GM19468 (cell line): ENCODE results near the gene MGRN1.
"Not testable (repeated sequence)": the region's sequence is repeated elsewhere in the genome, so short reads cannot be mapped to it uniquely, and the experiment has no call there.

ENCODE experiments used
- ATAC-seq: cut with Tn5 transposase; IDR thresholded peaks from one replicate; pipeline ENCODE4 v1.9.1; 2021; ENCODE audit warnings: mild to moderate bottlenecking, moderate library complexity, moderate number of reproducible peaks; ENCODE audit not compliant: unreplicated experiment; ENCODE audit errors: extremely low read depth

The MGRN1 gene

DNA sequence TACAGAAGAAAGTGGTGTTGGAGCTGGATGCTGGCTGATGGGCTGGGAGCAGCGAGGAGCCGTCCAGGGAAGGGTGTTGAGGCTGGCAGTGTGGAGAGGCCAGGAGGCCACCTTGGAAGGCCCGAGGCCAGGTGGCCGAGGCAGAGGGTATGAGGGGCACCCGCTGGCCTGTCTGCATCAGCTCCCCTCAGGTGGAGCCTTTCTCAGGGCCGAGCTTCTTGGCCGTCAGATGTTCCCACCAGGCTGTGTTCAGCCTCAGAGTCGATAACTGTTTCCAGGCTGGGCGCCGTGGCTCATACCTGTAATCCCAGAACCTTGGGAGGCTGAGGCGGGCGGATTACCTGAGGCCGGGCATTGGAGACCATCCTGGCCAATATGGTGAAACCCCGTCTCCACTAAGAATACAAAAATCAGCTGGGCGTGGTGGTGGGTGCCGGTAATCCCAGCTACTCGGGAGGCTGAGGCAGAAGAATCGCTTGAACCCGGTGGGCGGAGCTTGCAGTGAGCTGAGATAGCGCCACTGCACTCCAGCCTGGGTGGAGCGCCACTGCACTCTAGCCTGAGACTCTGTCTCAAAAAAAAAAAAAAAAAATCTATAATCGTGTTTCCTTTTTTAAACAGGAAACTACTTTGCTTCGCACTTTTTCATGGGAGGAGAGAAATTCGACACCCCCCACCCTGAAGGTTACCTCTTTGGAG is 25.3 kb downstream of the MGRN1 start:
- ATAC-seq = no peak

DNA sequence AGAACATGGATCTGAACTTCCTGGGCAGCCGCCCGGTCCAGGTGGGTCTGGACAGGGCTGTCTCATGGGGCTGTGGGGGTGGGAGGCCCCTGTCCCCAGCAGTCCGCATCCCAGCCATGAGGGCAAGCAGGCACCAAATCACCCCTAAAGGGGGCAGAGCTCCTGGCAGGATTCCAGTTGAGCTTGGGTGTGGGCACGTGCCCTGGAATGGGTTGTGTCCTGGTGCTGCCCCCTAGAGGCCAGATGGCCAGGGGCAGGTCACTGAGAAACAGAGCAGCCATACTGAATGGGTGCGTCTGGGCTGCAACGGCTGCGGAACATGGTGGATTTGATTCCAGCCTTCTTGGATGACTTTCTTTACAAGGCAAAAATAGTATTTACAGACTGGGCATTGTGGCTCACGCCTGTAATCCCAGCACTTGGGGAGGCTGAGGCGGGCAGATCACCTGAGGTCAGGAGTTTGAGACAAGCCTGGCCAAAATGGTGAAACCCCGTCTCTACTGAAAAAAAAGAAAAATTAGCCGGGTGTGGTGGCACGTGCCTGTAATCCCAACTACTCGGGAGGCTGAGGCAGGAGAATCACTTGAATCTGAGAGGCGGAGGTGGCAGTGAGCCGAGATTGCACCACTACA is 25.9 kb downstream of the MGRN1 start:
- not testable (repeated sequence) for ATAC-seq

GRCh38 chr16:4651827-4652226 is 27.2 kb downstream of the MGRN1 start:
- no peak for ATAC-seq

GRCh38 chr16:4652561-4652960 is 27.9 kb downstream of the MGRN1 start:
- no peak for ATAC-seq

- no peak for ATAC-seq
Measured at GRCh38 chr16:4654011-4654963, 29.7 kb downstream of the MGRN1 start.

DNA sequence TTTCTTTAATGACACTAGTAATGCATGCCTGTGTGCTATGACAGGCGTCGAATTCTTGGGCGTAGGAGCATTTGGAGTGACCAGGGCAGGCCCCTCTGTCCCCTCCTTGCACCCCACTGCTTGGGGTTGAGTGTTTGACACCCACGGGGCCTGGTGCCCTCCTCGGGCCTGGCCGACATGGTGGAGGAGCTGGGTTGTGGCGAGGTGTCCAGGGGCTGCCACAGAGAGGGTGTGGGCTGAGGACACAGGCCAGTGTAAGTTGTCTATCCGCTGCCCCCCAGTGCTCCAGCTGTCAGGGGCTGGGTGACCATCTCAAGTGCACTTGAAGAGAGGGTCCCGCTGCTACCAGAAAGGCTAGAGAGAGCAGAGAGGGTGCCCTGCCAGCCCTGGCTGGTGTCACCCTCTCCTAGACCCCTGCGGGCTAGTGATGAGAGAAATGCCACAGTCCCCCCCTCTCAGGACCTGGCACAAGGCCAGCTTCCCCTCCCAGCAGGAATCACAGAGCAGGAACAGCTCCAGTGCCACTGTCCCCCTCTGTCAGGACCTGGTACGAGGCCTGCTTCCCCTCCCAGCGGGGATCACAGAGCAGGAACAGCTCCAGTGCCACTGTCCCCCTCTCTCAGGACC is 30.5 kb downstream of the MGRN1 start:
- no peak for ATAC-seq

DNA sequence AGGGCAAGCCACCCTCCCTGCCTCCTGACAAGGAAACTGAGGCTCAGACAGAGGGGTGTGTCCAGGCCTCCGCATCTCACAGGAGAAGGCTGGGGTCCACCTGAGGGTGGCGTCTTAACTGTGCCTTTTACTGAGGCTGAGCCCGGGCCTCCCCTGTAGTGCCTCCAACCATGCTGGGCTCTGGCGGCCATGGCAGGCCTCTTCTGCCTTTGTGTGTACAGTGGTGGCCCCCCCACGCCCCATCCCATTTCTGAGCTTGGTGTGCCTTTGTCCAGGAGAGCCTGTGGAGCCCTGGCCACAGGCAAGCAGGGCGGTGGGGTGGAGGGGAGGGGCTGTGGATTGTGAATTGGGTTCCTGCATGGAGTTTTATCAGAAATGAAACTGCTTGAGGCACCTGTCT is 31.2 kb downstream of the MGRN1 start:
- ATAC-seq = no peak

- no peak for ATAC-seq
Measured at GRCh38 chr16:4656221-4656620, 31.6 kb downstream of the MGRN1 start.

DNA sequence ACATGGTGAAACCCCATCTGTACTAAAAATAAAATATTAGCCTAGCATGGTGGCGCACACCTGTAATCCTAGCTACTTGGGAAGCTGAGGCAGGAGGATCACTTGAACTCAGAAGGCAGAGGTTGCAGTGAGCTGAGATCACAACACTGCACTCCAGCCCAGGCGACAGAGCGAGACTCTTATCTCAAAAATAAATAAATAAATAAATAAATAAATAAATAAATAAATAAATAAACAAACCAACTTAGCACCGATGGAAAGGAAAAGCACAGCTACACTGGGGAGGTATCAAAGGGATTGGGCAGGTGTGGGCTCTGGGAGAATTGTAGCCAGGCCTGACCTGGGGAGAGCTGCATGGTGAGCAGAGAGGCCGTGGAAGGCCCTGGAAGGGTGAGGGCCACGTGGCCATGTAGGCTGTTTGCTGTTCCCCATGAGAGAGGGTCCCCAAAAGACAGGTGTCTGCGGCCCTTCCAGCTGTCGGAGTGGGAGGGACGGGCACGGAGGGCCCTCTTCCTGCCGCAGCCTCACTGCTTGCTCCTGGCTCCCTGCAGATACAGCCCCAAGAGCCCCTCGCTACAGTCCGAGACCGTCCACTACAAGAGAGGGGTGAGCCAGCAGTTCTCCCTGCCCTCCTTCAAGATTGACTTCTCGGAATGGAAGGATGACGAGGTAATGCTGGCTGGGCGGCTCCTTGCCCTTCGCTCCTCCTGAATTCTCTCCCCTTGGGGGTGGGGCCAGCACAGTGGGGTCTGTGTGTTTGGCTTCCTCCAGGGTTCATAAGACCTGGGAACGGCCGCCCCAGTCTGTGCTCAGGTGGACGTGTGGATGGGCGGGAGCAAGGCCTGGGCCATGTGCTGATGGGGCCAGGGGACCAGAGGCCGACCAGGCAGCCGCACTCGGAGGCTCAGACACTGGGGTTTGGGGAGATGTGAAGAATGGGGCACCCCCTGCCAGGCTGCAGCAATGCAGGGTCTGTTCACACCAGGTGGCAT is 32.4 kb downstream of the MGRN1 start:
- no peak for ATAC-seq

GRCh38 chr16:4659363-4660353 is 35.0 kb downstream of the MGRN1 start:
- no peak for ATAC-seq

- ATAC-seq = no peak
Measured at GRCh38 chr16:4660454-4661007, 35.9 kb downstream of the MGRN1 start.

- no peak for ATAC-seq
Measured at GRCh38 chr16:4661661-4662060, 37.0 kb downstream of the MGRN1 start.

- no peak for ATAC-seq
Measured at GRCh38 chr16:4663465-4663776, 38.8 kb downstream of the MGRN1 start.

DNA sequence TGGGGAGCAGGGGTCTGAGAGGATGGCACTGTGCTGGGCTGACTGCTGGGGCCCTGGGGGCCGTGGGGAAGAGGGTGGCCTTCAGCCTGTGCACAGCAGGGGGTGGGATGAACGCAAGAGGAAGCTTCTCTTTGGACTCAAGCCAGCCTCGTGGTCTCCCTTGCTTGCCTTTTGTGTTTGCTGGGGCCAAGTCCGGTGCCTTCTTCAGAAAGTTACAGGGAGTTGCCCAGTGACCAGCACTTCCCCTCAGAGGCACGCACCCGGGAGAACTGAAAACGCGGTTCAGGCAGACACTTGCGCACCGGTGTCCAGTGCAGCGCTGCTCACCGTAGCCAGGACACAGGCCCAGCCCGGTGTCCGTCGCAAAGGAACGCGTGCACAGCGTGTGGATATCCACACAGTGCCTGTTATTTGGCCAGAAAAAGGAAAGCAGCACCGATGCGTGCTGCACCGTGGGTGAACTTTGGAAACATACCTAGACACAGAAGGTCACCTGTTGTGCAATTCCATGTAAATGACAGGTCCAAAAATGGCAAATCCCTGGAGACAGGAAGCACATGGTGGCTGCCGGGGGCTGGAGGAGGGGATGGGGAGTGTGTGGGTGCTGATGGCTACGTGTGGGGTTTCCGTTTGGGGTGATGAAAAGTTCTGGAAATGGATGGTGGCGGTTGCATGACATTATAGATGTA is 39.3 kb downstream of the MGRN1 start:
- no peak for ATAC-seq

- ATAC-seq = no peak
Measured at GRCh38 chr16:4664538-4665418, 40.2 kb downstream of the MGRN1 start.

DNA sequence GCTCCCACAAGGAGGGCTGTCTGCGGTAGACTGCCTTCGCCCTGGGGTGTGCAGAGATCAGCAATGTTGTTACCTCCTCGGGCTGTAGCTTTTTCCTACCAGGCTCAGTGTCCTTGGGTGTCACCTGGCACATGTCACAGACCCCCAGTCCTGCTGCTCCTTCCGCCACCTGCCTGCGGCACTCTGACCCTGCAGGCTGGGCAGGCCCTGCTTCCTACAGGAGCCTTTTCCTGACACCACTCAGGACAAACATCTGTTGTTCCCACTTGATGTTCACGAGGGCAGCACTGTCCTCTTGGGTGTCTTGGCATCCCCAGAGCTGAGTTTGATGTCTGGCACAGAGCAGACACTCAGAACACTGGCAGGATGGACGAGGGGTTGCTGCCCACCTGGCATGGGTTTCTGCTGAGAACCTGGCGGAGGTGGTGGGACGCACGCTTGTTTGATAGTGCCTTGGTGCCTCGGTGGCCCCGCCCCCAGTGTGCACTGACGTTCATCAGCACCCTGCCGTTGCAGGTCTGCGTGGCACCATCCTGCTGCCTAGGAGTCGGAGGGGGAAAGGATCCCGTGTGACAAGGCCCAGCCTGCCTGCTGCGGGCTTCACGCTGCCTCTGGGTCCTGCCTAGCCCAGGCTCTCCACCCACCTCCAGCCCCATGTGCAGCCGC is 42.0 kb downstream of the MGRN1 start:
- no peak for ATAC-seq
